Brain microvascular endothelial cell (primary cell): ENCODE results near the gene ARL14EPL.

Source experiments
- DNase-seq: peaks from one replicate; pipeline ENCODE4 v3.0.0-alpha.2; 2020
- H3K27ac ChIP-seq: fragments of 250-450 bp; sonication (Bioruptor Pico); 2 replicates; pipeline ENCODE4 v1.5.1; 2020; ENCODE audit warnings: mild to moderate bottlenecking, moderate library complexity
- H3K27me3 ChIP-seq: fragments of 250-450 bp; sonication (Bioruptor Pico); replicated peaks from 2 replicates; pipeline ENCODE4 v1.5.1; 2020; ENCODE audit warnings: mild to moderate bottlenecking
- H3K36me3 ChIP-seq: fragments of 250-450 bp; sonication (Bioruptor Pico); replicated peaks from 2 replicates; pipeline ENCODE4 v1.5.1; 2020; ENCODE audit warnings: mild to moderate bottlenecking
- H3K4me3 ChIP-seq: 2 replicates; pipeline ENCODE4 v1.5.1; 2011; ENCODE audit warnings: low read depth, mild to moderate bottlenecking, control low read depth, low read length, moderate library complexity
- CTCF ChIP-seq: IDR thresholded peaks from 2 replicates; pipeline ENCODE4 v1.5.1; 2011; ENCODE audit warnings: low read depth, mild to moderate bottlenecking, moderate library complexity, low read length, control low read depth, inconsistent platforms; ENCODE audit errors: missing control alignments
- in situ Hi-C: cut with HindIII; loops from 2 replicates; pipeline ENCODE4 v1.10.0; 2017; ENCODE audit warnings: low sequenced_read_pairs, low pct_ligation_motif_present

The ARL14EPL gene

GRCh38 chr5:115995351-115995750 lies 36.9 kb upstream of the ARL14EPL start:
- no peaks in the 10 kb centered on the region for H3K36me3 ChIP-seq
- no peak overlapping the region for H3K4me3 ChIP-seq
- no peak overlapping the region for H3K27ac ChIP-seq
- no peak for DNase-seq
- in situ Hi-C loops, result no loop called here
- no peaks in the 10 kb centered on the region for H3K27me3 ChIP-seq
- TF ChIP-seq CTCF, result no peak

DNA sequence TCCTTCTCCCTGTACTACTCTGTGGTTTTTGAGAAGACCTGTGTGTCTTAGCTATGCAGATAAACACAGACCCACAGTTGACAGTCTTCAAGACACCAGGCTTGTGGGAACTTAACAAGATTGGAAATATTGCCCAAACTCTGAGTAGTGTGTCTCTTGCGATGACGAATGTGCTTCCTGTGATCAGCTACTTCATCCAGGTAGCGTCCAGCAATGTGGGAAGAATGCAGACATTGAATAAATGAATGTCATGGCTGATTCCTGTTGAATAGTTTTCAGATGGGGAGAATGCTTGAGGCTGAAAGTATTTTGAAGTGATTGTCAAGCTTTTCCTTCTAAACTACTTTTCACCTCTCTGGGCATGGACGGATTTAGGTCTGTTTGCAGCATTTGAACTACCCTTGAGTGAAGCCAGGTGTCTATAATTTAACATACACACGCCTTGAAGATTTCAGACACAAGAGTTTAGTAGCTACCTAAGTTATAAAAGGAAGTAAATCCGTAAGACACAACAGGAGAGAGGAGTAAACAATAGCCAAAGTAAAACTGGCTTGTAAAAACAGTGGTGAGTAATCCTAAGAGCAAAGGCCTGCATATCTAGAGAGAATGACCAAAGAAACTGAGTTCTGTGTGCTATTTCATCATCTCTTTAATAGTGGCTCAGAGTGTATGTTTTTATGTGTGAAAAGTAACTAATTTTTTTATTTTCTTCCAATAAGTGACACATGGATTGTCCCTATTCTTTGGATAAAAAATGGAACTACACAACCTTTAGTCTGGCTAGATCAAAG lies 30.0 kb upstream of the ARL14EPL start:
- TF ChIP-seq CTCF, result no peak
- Histone ChIP-seq H3K27ac (no peak overlapping the region), H3K4me3 (no peak overlapping the region), H3K36me3 (no peaks in the 10 kb centered on the region), H3K27me3 (no peaks in the 10 kb centered on the region)
- no peak for DNase-seq
- in situ Hi-C loops, result no loop called here

DNA sequence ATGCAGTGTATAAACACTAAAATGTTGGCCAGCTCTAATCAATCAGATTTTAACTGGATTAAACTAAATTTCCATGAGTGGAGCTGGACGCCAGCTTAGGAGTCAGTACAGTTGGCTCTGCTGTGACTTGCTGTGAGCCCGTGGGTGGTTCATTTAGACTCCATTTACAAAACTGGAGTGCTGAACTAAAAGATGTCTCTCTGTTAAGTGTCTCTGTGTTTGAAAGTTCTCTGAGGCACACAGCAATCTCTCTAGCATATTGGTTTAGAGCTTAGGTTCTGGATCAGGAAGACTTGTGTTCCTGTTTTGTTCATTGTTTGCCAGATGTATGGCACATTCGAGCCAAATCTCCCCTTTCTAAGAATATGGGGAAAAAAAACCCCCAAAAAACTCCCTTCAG lies 28.0 kb upstream of the ARL14EPL start:
- H3K27me3 ChIP-seq, result no peaks in the 10 kb centered on the region
- in situ Hi-C loops, result no loop called here
- H3K4me3 ChIP-seq, result no peak overlapping the region
- TF ChIP-seq CTCF, result no peak
- no peak for DNase-seq
- no peaks in the 10 kb centered on the region for H3K36me3 ChIP-seq
- no peak overlapping the region for H3K27ac ChIP-seq

GRCh38 chr5:116009806-116010205 lies 22.5 kb upstream of the ARL14EPL start:
- Histone ChIP-seq H3K27ac (no peak overlapping the region), H3K27me3 (no peaks in the 10 kb centered on the region), H3K36me3 (no peaks in the 10 kb centered on the region), H3K4me3 (no peak overlapping the region)
- TF ChIP-seq CTCF, result no peak
- no peak for DNase-seq
- in situ Hi-C loops, result no loop called here

DNA sequence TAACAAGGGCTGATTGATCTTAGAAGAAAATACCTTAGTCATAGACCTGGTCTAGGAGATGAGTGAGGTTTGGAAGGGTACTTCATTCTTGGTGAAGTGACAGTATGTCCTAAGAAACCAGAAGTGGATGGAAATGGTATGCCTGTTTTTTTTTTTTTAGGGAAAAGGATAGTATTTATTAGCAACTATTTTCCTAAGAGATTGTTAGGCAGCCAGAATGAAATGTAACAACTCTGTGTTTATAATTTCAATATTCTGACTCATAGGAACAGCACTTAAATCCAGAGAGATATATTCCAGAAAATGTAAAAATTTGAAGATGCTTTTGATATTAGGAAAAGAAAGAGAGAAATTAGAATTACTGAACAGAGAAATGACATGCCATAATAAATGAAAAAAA lies 21.2 kb upstream of the ARL14EPL start:
- no peak overlapping the region for H3K4me3 ChIP-seq
- no peak for DNase-seq
- no peak overlapping the region for H3K27ac ChIP-seq
- no peak for TF ChIP-seq CTCF
- no peaks in the 10 kb centered on the region for H3K36me3 ChIP-seq
- in situ Hi-C loops, result no loop called here
- no peaks in the 10 kb centered on the region for H3K27me3 ChIP-seq
